ENCODE measurements around the gene PTMA. TPM values are rescaled to one million over a fixed set of nuclear protein-coding genes. Genes with fewer than 3 reads are reported as not detected.

PTMA gene
- polyA plus RNA-seq, 1 donor, result 486 TPM

DNA sequence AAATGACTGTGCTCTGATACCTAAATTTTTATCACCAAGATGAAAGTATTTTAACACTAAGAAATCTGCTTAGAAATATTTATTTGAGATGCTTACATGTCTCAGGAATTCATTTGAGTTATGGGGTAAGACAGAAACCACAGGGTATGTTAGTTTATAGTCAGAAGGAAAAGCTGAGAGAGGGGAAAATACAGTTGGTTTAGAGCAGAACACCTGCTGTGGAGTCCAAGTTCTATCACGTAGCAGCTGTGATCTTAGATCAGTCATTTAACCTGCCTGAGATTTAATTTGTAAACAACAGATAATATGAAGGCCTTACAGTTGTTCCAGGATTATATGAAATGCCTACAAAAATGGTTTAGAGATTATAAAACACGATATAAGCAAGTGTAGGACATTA is 43.7 kb downstream of the PTMA start:
- DNase-seq (ENCODE audit: low read depth), result no peak

DNA sequence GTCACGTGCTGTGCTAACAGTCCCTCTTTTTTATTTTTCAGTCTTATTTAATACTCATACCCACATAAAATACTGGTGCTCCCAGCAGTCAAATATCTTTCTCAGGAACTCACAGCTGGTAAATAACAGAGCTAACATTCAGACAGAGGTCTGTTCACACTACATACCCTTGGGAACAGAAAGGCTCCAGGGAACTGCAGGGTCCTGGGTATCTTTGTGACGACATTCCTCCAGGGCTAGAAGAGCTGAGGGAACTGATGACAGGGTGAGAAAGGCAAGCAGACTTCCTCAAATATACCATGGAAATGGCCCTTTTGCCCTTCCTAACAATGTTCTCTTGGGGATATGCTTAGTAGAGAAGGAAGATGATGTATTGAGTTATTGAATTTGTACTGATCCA is 53.4 kb downstream of the PTMA start:
- DNase-seq (ENCODE audit: low read depth), result no peak

Other genes with a start within 250 kb of the PTMA start
- 593 TPM for gene NCL, start 244.0 kb upstream of the PTMA start, polyA plus RNA-seq (ENCODE audit: insufficient read length)
- 0.38 TPM for gene NMUR1, start 178.1 kb upstream of the PTMA start, polyA plus RNA-seq (ENCODE audit: insufficient read length)
- not detected for gene TEX44, start 115.7 kb upstream of the PTMA start, polyA plus RNA-seq (ENCODE audit: insufficient read length)
- gene PDE6D, start 72.8 kb downstream of the PTMA start, polyA plus RNA-seq (ENCODE audit: insufficient read length), result 17.8 TPM
- 39.2 TPM for gene COPS7B, start 77.9 kb downstream of the PTMA start, polyA plus RNA-seq (ENCODE audit: insufficient read length)
- 1.8 TPM for gene NPPC, start 217.9 kb downstream of the PTMA start, polyA plus RNA-seq (ENCODE audit: insufficient read length)